Measurements from ENCODE around the gene DEFB131A. TPM values are rescaled to one million over a fixed set of nuclear protein-coding genes. Genes with fewer than 3 reads are reported as not detected.

Gene DEFB131A
- total RNA-seq, 2 experiments from 2014 or later, result not detected

Other genes with a start within 250 kb of the DEFB131A start
- not detected for gene USP17L10, start 233.8 kb upstream of the DEFB131A start, total RNA-seq
- not detected for gene USP17L11, start 229.0 kb upstream of the DEFB131A start, total RNA-seq
- gene USP17L12, start 224.3 kb upstream of the DEFB131A start, total RNA-seq, result not detected
- gene USP17L13, start 219.5 kb upstream of the DEFB131A start, total RNA-seq, result not detected
- gene USP17L15, start 210.0 kb upstream of the DEFB131A start, total RNA-seq, result not detected
- not detected for gene USP17L17, start 200.5 kb upstream of the DEFB131A start, total RNA-seq
- not detected for gene USP17L18, start 195.8 kb upstream of the DEFB131A start, total RNA-seq
- gene USP17L19, start 191.0 kb upstream of the DEFB131A start, total RNA-seq, result not detected
- gene USP17L20, start 186.3 kb upstream of the DEFB131A start, total RNA-seq, result not detected
- not detected for gene USP17L21, start 181.5 kb upstream of the DEFB131A start, total RNA-seq
- gene USP17L22, start 176.8 kb upstream of the DEFB131A start, total RNA-seq, result not detected
- gene USP17L24, start 119.2 kb upstream of the DEFB131A start, total RNA-seq, result not detected
- not detected for gene USP17L25, start 114.5 kb upstream of the DEFB131A start, total RNA-seq
- not detected for gene USP17L26, start 109.8 kb upstream of the DEFB131A start, total RNA-seq
- gene USP17L5, start 105.0 kb upstream of the DEFB131A start, total RNA-seq, result not detected
- gene USP17L27, start 100.3 kb upstream of the DEFB131A start, total RNA-seq, result not detected
- gene USP17L28, start 95.5 kb upstream of the DEFB131A start, total RNA-seq, result not detected
- not detected for gene USP17L29, start 90.8 kb upstream of the DEFB131A start, total RNA-seq
- gene USP17L30, start 81.3 kb upstream of the DEFB131A start, total RNA-seq, result not detected